ENCODE measurements around the gene MXD4. TPM values are rescaled to one million over a fixed set of nuclear protein-coding genes. Genes with fewer than 3 reads are reported as not detected.

Gene MXD4
- total RNA-seq, 1 experiment from 2014 or later, result 22.3 TPM

DNA sequence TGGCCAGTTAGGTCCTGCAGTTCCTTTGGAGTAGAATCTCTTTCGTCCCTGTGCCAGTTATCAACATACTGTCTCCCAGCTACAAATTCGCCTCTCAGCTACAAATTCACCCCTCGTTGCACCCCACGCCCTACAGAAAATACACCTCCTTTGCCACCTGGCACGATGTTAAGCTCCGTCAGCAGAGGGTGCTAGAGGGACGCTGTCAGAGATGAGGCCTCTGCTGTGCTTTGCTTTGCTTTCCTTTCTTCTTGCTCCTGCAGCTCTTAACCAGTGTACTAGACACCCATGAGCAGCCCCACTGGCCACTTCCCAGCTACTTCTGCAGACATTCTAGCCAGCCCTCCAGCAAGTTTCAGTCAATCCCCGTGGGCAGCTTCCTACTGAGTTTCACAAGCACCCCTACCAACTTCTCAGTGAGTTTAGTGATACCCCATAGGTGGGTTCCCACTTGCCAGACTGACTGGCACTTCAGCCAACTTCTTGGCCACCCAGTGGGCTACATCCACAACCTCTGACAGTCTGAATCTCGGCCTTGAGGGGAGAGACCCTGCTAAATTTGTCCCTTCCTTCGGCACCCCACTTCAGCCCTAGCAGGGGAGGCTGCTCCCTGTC lies 41.8 kb downstream of the MXD4 start:
- ChIA-PET CTCF (interaction anchor here (0.6 to 1.8 kb wide), 11 partner anchors 11 to 817 kb away, joined by 3 to 14 read pairs (median 5); partner anchors contain the start of genes FAM193A, HAUS3, MXD4 and POLN), POLR2A (interaction anchor here (0.6 to 1.0 kb wide), 2 partner anchors 42 to 316 kb away, joined by 3 to 7 read pairs; partner anchors contain the start of gene FAM193A)

DNA sequence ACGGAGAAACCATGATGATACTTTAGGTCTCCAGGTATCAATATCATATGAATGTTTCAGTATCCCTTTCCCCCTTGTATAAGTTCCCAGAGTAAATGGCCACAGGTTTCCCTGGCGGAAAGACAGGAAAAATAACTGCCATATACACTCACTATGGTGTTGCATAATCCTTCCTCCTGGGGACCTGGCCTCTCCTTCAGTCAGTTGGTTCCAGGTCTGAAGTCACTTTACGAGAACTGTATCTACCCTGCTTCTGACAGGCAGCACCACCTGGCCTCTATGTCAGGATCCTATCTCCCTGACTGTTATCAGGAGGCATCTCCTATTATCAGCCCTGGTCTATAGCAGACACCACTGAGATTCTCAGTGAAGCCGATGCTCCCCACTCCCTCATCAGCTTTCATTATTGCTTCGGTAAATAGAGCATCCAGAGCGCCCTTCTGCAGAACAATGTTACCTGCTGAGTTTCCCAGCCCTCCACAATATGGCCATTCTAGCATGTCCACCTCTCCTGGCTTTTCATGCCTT lies 42.6 kb downstream of the MXD4 start:
- intact Hi-C loops (cut with micrococcal nuclease; ENCODE audit: unreplicated experiment), result no loop called here
- Histone ChIP-seq H3K36me3 (ENCODE audit: control insufficient read depth, insufficient read depth, low read length) (no peaks in the 10 kb centered on the region), H3K4me1 (no peaks in the 10 kb centered on the region), H3K27me3 (replicated peaks; ENCODE audit: control insufficient read depth, insufficient read depth, low read length) (no peaks in the 10 kb centered on the region), H3K9me3 (no peaks in the 10 kb centered on the region), H3K4me3 (ENCODE audit: low read depth, low read length) (no peak overlapping the region)
- Mint-ChIP-seq H3K9me3 (ENCODE audit: unreplicated experiment) (no peaks in the 10 kb centered on the region), H3K27me3 (ENCODE audit: insufficient read depth, unreplicated experiment) (no peaks in the 10 kb centered on the region), H3K4me3 (ENCODE audit: unreplicated experiment) (no peak overlapping the region), H3K36me3 (ENCODE audit: insufficient read depth, unreplicated experiment) (no peaks in the 10 kb centered on the region), H3K27ac (ENCODE audit: unreplicated experiment) (no peak overlapping the region), H3K4me1 (ENCODE audit: low read depth, unreplicated experiment) (peaks cover 9% of the 10 kb centered on the region)
- DNase-seq, result no peak
- CTCF ChIA-PET, result interaction anchor here (0.7 to 1.7 kb wide), 7 partner anchors 11 to 818 kb away, joined by 4 to 14 read pairs (median 6); partner anchors contain the start of genes HAUS3, MXD4, POLN and RNF4
- BruUV-seq (replicated peaks), result no TSS peak
- TF ChIP-seq, protein P1, sequence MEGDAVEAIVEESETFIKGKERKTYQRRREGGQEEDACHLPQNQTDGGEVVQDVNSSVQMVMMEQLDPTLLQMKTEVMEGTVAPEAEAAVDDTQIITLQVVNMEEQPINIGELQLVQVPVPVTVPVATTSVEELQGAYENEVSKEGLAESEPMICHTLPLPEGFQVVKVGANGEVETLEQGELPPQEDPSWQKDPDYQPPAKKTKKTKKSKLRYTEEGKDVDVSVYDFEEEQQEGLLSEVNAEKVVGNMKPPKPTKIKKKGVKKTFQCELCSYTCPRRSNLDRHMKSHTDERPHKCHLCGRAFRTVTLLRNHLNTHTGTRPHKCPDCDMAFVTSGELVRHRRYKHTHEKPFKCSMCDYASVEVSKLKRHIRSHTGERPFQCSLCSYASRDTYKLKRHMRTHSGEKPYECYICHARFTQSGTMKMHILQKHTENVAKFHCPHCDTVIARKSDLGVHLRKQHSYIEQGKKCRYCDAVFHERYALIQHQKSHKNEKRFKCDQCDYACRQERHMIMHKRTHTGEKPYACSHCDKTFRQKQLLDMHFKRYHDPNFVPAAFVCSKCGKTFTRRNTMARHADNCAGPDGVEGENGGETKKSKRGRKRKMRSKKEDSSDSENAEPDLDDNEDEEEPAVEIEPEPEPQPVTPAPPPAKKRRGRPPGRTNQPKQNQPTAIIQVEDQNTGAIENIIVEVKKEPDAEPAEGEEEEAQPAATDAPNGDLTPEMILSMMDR (IDR thresholded peaks at IDR 0.05; ENCODE audit: insufficient read depth in 1 of 2, low read depth in 1 of 2, low read length in 1 of 2, severe bottlenecking in 1 of 2, unreplicated experiment in 1 of 2), result no peak
- POLR2A ChIA-PET, result interaction anchor here (1.0 kb wide), 1 partner anchor 43 kb away, joined by 7 read pairs; no protein-coding TSS in a partner anchor

More for the DNA sequence above, 41.8 kb downstream of the MXD4 start:
- no peaks in the 10 kb centered on the region for H3K27me3 Mint-ChIP-seq (ENCODE audit: insufficient read depth, unreplicated experiment)
- H3K4me3 Mint-ChIP-seq (ENCODE audit: unreplicated experiment), result no peak overlapping the region
- no peaks in the 10 kb centered on the region for H3K9me3 Mint-ChIP-seq (ENCODE audit: unreplicated experiment)
- no peaks in the 10 kb centered on the region for H3K36me3 ChIP-seq (ENCODE audit: control insufficient read depth, insufficient read depth, low read length)
- no peaks in the 10 kb centered on the region for H3K27me3 ChIP-seq (replicated peaks; ENCODE audit: control insufficient read depth, insufficient read depth, low read length)
- H3K36me3 Mint-ChIP-seq (ENCODE audit: insufficient read depth, unreplicated experiment), result no peaks in the 10 kb centered on the region
- peak; percentile 69 to 79 for DNase-seq
- no TSS peak for BruUV-seq (replicated peaks)
- no peaks in the 10 kb centered on the region for H3K9me3 ChIP-seq
- peaks cover 9% of the 10 kb centered on the region for H3K4me1 Mint-ChIP-seq (ENCODE audit: low read depth, unreplicated experiment)
- no peaks in the 10 kb centered on the region for H3K4me1 ChIP-seq
- H3K27ac Mint-ChIP-seq (ENCODE audit: unreplicated experiment), result no peak overlapping the region
- TF ChIP-seq, protein P1 (IDR thresholded peaks at IDR 0.05; ENCODE audit: insufficient read depth in 1 of 2, low read depth in 1 of 2, low read length in 1 of 2, severe bottlenecking in 1 of 2, unreplicated experiment in 1 of 2), result peak; percentile 78 to 88
- H3K4me3 ChIP-seq (ENCODE audit: low read depth, low read length), result no peak overlapping the region
- intact Hi-C loops (cut with micrococcal nuclease; ENCODE audit: unreplicated experiment), result loop anchor here (1.0 to 5.0 kb wide), 3 partner anchors 197 to 249 kb away; partner anchors contain the start of genes CFAP99, RNF4 and ZFYVE28

- Histone ChIP-seq H3K36me3 (ENCODE audit: control insufficient read depth, insufficient read depth, low read length) (no peaks in the 10 kb centered on the region), H3K4me1 (no peaks in the 10 kb centered on the region), H3K4me3 (ENCODE audit: low read depth, low read length) (no peak overlapping the region), H3K9me3 (no peaks in the 10 kb centered on the region), H3K27me3 (replicated peaks; ENCODE audit: control insufficient read depth, insufficient read depth, low read length) (no peaks in the 10 kb centered on the region)
- no TSS peak for BruUV-seq (replicated peaks)
- no peak for DNase-seq
- no peaks in the 10 kb centered on the region for H3K9me3 Mint-ChIP-seq (ENCODE audit: unreplicated experiment)
- peaks cover 9% of the 10 kb centered on the region for H3K4me1 Mint-ChIP-seq (ENCODE audit: low read depth, unreplicated experiment)
- ChIA-PET CTCF (interaction anchor here (0.7 kb wide), 2 partner anchors 50 to 899 kb away, joined by 3 read pairs; no protein-coding TSS in a partner anchor), POLR2A (no interaction called here)
- no peak overlapping the region for H3K27ac Mint-ChIP-seq (ENCODE audit: unreplicated experiment)
- intact Hi-C loops (cut with micrococcal nuclease; ENCODE audit: unreplicated experiment), result no loop called here
- no peak overlapping the region for H3K4me3 Mint-ChIP-seq (ENCODE audit: unreplicated experiment)
- no peaks in the 10 kb centered on the region for H3K36me3 Mint-ChIP-seq (ENCODE audit: insufficient read depth, unreplicated experiment)
- TF ChIP-seq, protein P1 (IDR thresholded peaks at IDR 0.05; ENCODE audit: insufficient read depth in 1 of 2, low read depth in 1 of 2, low read length in 1 of 2, severe bottlenecking in 1 of 2, unreplicated experiment in 1 of 2), result no peak
- H3K27me3 Mint-ChIP-seq (ENCODE audit: insufficient read depth, unreplicated experiment), result no peaks in the 10 kb centered on the region
These were observed 43.5 kb downstream of the MXD4 start for GRCh38 chr4:2218436-2218835.

Data from Caco-2 (cell line).